SIG-M5 (cell line): ENCODE results near the gene UGGT1.
"Not testable (repeated sequence)": the region's sequence is repeated elsewhere in the genome, so short reads cannot be mapped to it uniquely, and the experiment has no call there.

ENCODE experiments used
- DNase-seq: peaks from one replicate; lab custom pipeline; 2025; lab: John Stamatoyannopoulos, UW

The UGGT1 gene

DNA sequence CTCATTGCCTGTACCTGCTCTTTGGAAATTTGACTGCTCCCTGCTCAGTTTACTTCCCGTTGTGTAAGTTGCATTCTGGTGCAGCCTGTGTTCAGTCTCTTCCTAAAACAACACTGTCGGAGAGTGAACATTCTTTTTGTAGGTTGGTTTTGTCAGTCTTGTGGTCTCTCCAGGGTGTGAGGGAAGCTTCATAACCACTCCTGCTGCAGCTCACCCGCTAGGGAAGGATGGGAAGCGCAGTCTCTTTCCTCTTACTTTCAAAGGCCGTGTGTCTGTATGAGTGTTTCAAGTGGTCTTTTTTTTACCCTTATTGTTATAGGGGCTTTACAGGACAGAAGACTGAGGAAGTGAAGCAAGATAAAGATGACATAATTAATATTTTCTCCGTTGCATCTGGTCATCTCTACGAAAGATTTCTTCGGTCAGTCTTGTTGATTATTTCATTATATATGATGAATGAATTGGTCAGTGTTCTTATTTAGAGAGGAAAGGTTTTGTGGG is 87.2 kb downstream of the UGGT1 start:
- DNase-seq, result no peak

- DNase-seq, result no peak
These were observed 87.9 kb downstream of the UGGT1 start for GRCh38 chr2:128178650-128179460.

DNA sequence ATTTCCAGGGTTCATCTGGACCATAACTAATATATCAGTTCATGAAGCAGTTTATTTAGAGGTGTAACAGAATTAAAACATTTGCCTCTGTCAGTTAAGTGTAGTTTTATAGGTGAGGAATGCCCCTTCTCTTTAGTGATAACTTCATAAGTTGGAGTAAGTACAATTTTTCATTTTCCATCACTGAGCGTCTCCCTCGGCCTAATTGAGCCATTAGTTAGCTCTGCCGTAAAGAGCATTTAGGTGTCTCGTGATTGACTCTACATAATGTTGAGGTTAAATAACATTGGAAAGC is 88.4 kb downstream of the UGGT1 start:
- no peak for DNase-seq

DNA sequence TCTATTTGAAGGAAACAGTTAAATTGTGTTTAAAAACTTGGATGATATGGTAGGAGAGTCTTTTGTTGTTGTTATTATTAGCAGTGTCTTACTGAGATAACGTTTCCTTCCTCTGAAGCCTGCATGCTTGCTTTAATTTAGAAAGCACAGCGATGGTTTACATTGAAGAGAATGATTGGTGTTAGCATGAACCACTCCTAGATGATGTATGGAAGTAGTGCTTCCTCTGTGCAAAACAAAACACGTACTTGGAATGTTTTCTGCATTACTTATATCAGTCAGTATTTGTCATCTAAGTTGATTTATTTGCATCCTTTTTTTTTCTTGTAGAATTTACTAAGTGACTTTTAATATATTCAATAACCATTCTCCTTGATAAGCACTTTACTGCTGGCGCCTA is 89.0 kb downstream of the UGGT1 start:
- DNase-seq, result no peak

DNA sequence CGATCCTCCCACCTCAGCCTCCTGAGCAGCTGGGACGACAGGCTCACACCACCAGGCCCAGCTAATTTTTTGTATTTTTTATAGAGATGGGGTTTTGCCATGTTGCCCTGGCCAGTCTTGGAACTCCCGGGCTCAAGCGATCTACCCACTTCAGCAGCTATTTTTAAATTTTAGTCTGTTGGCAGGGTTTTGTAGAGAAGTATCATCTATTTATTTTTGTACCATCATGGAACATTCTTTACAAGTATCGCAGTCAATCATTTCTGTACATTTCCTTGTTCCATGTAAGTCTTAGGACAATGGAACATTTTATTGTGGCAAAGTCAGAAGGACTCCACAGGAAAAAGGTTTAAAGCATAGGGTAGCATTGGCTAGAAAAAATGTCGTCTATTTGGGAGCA is 94.6 kb downstream of the UGGT1 start:
- DNase-seq, result no peak

DNA sequence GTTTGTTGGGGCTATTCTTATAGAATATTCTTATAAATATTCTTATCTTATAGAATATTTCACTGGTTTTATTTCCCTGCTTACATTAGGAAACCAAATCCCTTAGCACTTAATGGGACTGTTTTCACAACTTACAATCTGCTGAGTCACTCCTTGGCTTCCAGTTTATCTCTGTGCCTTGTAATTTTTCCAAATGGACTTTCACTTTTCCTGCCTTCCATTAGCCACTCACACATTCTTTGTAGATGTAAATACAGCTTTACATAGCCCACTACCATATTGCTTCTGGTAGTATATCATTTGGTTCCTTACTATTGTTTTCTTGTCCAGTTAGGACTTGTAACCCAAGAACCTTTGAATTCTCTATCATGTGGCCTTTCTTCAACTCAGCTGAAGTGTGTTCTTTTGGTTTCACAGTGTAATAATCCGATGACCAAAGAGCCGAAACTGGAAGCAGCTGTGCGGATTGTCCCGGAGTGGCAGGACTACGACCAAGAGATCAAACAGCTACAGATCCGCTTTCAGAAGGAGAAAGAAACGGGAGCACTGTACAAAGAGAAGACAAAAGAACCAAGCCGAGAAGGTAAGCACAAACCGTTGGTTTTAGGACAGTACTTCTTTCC is 96.1 kb downstream of the UGGT1 start:
- no peak for DNase-seq

GRCh38 chr2:128195435-128195984 is 104.5 kb downstream of the UGGT1 start:
- DNase-seq, result no peak

DNA sequence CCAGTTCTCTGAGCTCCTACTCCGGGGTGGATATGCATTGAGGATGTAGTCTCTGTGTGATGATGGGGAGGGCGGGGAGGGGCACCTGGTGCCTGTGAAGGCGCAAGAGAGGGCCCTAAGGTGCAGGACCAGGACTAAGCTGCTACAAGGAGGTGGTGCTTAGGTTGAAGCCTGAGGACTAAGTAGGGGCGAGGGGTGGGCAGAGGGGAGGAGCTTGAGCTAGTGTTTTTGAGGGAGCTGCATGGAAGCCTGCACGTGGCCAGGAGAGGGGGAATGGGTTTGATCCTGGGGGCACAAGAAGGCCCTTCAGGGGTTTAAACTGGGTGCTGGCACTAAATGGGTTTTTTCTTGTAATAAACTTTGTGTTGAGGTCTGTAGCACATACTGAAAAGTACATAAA is 105.0 kb downstream of the UGGT1 start:
- DNase-seq, result no peak

DNA sequence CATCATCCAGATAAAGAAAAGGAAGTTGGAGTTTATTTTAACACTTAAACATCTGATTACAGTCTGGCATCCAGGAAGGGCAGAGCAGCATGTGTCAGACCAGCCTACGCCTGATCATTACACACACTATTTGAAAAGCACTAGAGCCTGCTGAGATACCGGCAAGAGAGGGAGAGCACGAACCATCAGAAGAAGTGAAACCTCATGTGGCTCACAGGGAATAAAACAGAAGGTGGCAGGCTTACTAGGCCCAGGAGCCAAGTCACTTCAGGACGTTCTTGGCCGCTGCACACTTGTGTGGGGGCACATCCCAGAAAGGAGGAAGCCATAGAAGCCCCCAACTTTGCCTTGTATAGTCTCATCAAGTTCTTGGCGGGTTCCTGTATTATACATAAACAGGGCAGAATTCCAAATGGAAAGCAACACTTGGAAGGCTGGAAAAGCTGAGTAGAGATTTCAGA is 105.5 kb downstream of the UGGT1 start:
- DNase-seq, result no peak

GRCh38 chr2:128197059-128197458 is 106.1 kb downstream of the UGGT1 start:
- DNase-seq, result no peak

DNA sequence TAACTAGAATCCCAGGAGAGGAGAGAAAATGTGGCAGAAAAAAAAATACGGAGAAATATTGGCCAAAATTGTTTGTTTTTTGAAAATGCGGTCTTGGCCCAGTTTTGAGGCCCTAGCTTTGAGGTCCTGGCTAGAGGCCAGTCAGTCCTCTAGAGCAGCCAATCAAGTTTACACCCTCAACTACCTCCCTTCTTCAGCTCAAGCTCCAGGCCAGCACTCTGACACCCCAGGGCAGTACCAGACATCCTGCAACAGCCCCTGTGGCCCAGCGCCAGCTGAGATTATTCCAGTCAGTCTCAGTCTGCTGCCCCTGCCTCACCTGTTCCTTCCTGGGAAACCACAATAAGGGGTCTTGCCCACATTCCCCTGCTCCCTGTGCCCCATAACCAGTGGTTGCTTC is 107.7 kb downstream of the UGGT1 start:
- DNase-seq, result no peak

GRCh38 chr2:128199141-128199540 is 108.1 kb downstream of the UGGT1 start:
- DNase-seq, result no peak

GRCh38 chr2:128202791-128203190 is 111.8 kb downstream of the UGGT1 start:
- no peak for DNase-seq

GRCh38 chr2:128206245-128206644 is 115.2 kb downstream of the UGGT1 start:
- no peak for DNase-seq

GRCh38 chr2:128208023-128208422 is 117.0 kb downstream of the UGGT1 start:
- no peak for DNase-seq

DNA sequence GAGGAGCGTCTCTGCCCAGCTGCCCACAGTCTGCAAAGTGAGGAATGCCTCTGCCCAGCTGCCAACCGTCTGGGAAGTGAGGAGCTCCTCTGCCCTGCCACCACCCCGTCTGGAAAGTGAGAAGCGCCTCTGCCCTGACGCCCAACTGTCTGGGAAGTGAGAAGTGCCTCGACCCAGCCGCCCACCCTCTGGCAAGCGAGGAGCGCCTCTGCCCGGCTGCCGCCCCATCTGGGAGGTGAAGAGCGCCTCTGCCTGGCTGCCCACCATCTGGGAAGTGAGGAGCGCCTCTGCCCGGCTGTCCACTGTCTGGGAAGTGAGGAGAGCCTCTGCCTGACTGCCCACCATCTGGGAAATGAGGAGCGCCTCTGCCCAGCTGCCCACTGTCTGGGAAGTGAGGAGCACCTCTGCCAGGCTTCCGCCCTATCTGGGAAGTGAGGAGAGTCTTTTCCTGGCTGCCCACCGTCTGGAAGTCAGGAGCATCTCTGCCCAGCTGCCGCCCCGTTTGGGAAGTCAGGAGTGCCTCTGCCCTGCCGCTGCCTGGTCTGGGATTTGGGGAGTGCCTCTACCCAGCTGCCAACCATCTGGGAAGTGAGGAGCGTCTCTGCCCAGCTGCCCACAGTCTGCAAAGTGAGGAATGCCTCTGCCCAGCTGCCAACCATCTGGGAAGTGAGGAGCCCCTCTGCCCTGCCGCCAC is 117.8 kb downstream of the UGGT1 start:
- DNase-seq, result not testable (repeated sequence)

GRCh38 chr2:128214251-128214650 is 123.3 kb downstream of the UGGT1 start:
- DNase-seq, result no peak

- DNase-seq, result no peak
These were observed 124.0 kb downstream of the UGGT1 start for GRCh38 chr2:128214866-128215460.

GRCh38 chr2:128215897-128216642 is 125.1 kb downstream of the UGGT1 start:
- no peak for DNase-seq

GRCh38 chr2:128217671-128218070 is 126.7 kb downstream of the UGGT1 start:
- no peak for DNase-seq

- DNase-seq, result no peak
These were observed 128.9 kb downstream of the UGGT1 start for GRCh38 chr2:128219891-128220290.

- no peak for DNase-seq
These were observed 136.9 kb downstream of the UGGT1 start for GRCh38 chr2:128227862-128228261.
